Heart left ventricle (tissue), 13 donors: ENCODE data around the gene KRT16.

Experiments
- POLR2A ChIP-seq, 2 donors: fragments of 450-650 bp; IDR thresholded peaks; one replicate each; pipeline ENCODE4 v1.6.1; 2017; ENCODE audit warnings: antibody characterized with exemption in 2 of 2, mild to moderate bottlenecking in 2 of 2, moderate library complexity in 2 of 2
- TF ChIP-seq, protein P1 (sequence below), 12 donors: fragments of 200-600 bp; sonication (generic) in 4 of 12; IDR thresholded peaks; one replicate each; pipeline versions ENCODE4 v1.5.0 to v1.8.0; 2018 to 2022; ENCODE audit warnings: antibody characterized with exemption in 12 of 12, mild to moderate bottlenecking in 5 of 12
- donor health status: ischemic (EF 13 %, LVEDD 7.1; RV severe dilation, severe dysfunction).
- donor health status: DM: no; HTN: yes; CAD: no.
- donor health status: DM: no; HTN: no; CAD: no.
- donor health status: ischemic (EF 25% LVEDD 6.9; RV normal size, moderate dysfunction).
- donor health status: ischemic (EF 25% LVEDD 5.7; RV mildly dilated, moderate dysfunction).
- donor health status: ischemic (EF 35%, LVEDD 5.7; RV mildly dilated, moderate dysfunction).
- donor health status: nonischemic (EF 11% LVEDD 7.7; RV severe dilation, severe dysfunction).
- donor health status: DM: yes; HTN: yes; CAD: no.
- donor health status: PGD.
- donor health status: ischemic (EF 29% LVEDD 5.4; RV normal size, mild dysfunction).
- donor health status: nonischemic (EF 23%, LVEDD 6.1; RV moderate dilation, normal function).

DNA sequence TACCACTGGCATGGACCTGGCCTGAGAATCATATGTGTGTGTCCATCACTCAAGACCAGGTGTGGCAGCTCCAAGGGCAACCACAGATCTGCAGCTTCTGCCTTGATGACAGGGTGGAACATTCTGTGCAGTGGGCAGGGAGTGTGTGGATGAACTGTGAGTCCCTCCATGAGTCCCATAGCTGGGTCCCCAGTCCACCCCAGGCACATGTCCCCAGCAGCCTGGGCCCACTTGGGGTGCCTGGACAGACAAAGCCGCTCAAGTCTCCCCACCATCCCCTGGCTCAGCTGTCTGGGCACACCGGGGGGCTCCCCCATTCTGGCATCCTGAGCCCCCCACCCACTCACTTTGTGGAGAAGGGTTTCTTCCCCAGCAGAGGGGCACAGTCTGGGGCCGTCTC is 4.6 kb upstream of the KRT16 start:
- TF ChIP-seq, protein P1, sequence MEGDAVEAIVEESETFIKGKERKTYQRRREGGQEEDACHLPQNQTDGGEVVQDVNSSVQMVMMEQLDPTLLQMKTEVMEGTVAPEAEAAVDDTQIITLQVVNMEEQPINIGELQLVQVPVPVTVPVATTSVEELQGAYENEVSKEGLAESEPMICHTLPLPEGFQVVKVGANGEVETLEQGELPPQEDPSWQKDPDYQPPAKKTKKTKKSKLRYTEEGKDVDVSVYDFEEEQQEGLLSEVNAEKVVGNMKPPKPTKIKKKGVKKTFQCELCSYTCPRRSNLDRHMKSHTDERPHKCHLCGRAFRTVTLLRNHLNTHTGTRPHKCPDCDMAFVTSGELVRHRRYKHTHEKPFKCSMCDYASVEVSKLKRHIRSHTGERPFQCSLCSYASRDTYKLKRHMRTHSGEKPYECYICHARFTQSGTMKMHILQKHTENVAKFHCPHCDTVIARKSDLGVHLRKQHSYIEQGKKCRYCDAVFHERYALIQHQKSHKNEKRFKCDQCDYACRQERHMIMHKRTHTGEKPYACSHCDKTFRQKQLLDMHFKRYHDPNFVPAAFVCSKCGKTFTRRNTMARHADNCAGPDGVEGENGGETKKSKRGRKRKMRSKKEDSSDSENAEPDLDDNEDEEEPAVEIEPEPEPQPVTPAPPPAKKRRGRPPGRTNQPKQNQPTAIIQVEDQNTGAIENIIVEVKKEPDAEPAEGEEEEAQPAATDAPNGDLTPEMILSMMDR (IDR thresholded peaks at IDR 0.05): no peak
- no peak for TF ChIP-seq POLR2A (IDR thresholded peaks at IDR 0.05)
